Peyer's patch (tissue), 4 donors: Measurements from ENCODE around the gene ZNF555. TPM values are rescaled to one million over a fixed set of nuclear protein-coding genes. Genes with fewer than 3 reads are reported as not detected.

Source experiments
- DNase-seq, 3 donors: peaks; one replicate each; pipeline ENCODE4 v3.0.0-alpha.2; 2017 to 2019
- H3K27ac ChIP-seq, 4 donors: fragments of 200-600 bp; sonication (generic); one replicate each; pipeline ENCODE4 v1.5.1; 2016 to 2019
- H3K27me3 ChIP-seq, 2 donors: fragments of 200-600 bp; sonication (generic); one replicate each; pipeline ENCODE4 v1.5.1; 2019
- H3K36me3 ChIP-seq, 3 donors: fragments of 200-600 bp; sonication (generic); one replicate each; pipeline ENCODE4 v1.5.1; 2016 to 2019
- H3K4me1 ChIP-seq, 4 donors: fragments of 200-600 bp; sonication (generic); one replicate each; pipeline ENCODE4 v1.5.1; 2016 to 2019
- H3K4me3 ChIP-seq, 4 donors: fragments of 200-600 bp; sonication (generic); 1 replicate in 3 of 4; 2 replicates in 1 of 4; pipeline ENCODE4 v1.5.1; 2016 to 2019; ENCODE audit warnings: mild to moderate bottlenecking in 1 of 4
- H3K9me3 ChIP-seq, 4 donors: fragments of 200-600 bp; sonication (generic); one replicate each; pipeline ENCODE4 v1.5.1; 2016 to 2019; ENCODE audit warnings: mild to moderate bottlenecking in 1 of 4
- CTCF ChIP-seq, 6 experiments: fragments of 450-650 bp in 4 of 6; fragments of 200-600 bp in 2 of 6; sonication (generic) in 1 of 6; IDR thresholded peaks; one replicate each; pipeline ENCODE4 v1.5.1; 2017 to 2019; ENCODE audit warnings: antibody characterized with exemption in 6 of 6, mild to moderate bottlenecking in 3 of 6, moderate library complexity in 1 of 6
- POLR2A ChIP-seq, 2 donors: fragments of 450-650 bp; IDR thresholded peaks; one replicate each; pipeline ENCODE4 v1.5.1; 2017; ENCODE audit warnings: antibody characterized with exemption in 2 of 2, mild to moderate bottlenecking in 2 of 2, moderate library complexity in 2 of 2
- total RNA-seq, 4 donors: library from RNA; depleted of rRNA; stranded (reverse); fragments of >200 nt; gene quantifications; one replicate each; pipeline ENCODE4 v1.1.0, GENCODE V29; 2016

ZNF555 gene
- total RNA-seq, 4 donors from 2014 or later: 4.4 to 5.8 (median 4.4) TPM

GRCh38 chr19:2823646-2824045 is 17.6 kb upstream of the ZNF555 start:
- Histone ChIP-seq H3K27ac (no peak overlapping the region), H3K4me3 (no peak overlapping the region), H3K27me3 (no peaks in the 10 kb centered on the region), H3K36me3 (peaks cover 0 to 19% (median 0%) of the 10 kb centered on the region in 3 donors), H3K4me1 (peaks cover 0 to 8% (median 3%) of the 10 kb centered on the region in 4 donors), H3K9me3 (no peaks in the 10 kb centered on the region)
- no peak for TF ChIP-seq CTCF (IDR thresholded peaks at IDR 0.05)
- no peak for TF ChIP-seq POLR2A (IDR thresholded peaks at IDR 0.05)
- no peak for DNase-seq

- no peak overlapping the region for H3K4me3 ChIP-seq
- TF ChIP-seq CTCF (IDR thresholded peaks at IDR 0.05) (no peak), POLR2A (IDR thresholded peaks at IDR 0.05) (no peak)
- no peak for DNase-seq
- H3K27ac ChIP-seq: no peak overlapping the region
- H3K4me1 ChIP-seq: peaks cover 0 to 8% (median 3%) of the 10 kb centered on the region in 4 donors
- H3K9me3 ChIP-seq: no peaks in the 10 kb centered on the region
- peaks cover 0 to 19% (median 0%) of the 10 kb centered on the region in 3 donors for H3K36me3 ChIP-seq
- H3K27me3 ChIP-seq: no peaks in the 10 kb centered on the region
These were observed 17.1 kb upstream of the ZNF555 start for GRCh38 chr19:2824129-2824528.

- Histone ChIP-seq H3K36me3 (peaks cover 0 to 20% (median 0%) of the 10 kb centered on the region in 3 donors), H3K4me1 (no peaks in the 10 kb centered on the region), H3K4me3 (no peak overlapping the region), H3K27me3 (no peaks in the 10 kb centered on the region), H3K27ac (no peak overlapping the region), H3K9me3 (peaks cover 0 to 3% (median 0%) of the 10 kb centered on the region in 4 donors)
- DNase-seq: no peak
- TF ChIP-seq CTCF (IDR thresholded peaks at IDR 0.05): no peak
- no peak for TF ChIP-seq POLR2A (IDR thresholded peaks at IDR 0.05)
These were observed 14.3 kb upstream of the ZNF555 start for GRCh38 chr19:2827022-2827421.

GRCh38 chr19:2827840-2828489 is 13.3 kb upstream of the ZNF555 start:
- TF ChIP-seq CTCF (IDR thresholded peaks at IDR 0.05) (no peak), POLR2A (IDR thresholded peaks at IDR 0.05) (no peak)
- H3K4me3 ChIP-seq: no peak overlapping the region
- H3K9me3 ChIP-seq: peaks cover 0 to 9% (median 0%) of the 10 kb centered on the region in 4 donors
- H3K4me1 ChIP-seq: no peaks in the 10 kb centered on the region
- H3K27ac ChIP-seq: no peak overlapping the region
- no peak for DNase-seq
- no peaks in the 10 kb centered on the region for H3K27me3 ChIP-seq
- H3K36me3 ChIP-seq: peaks cover 0 to 30% (median 0%) of the 10 kb centered on the region in 3 donors

GRCh38 chr19:2834294-2834871 is 6.9 kb upstream of the ZNF555 start:
- H3K27ac ChIP-seq: no peak overlapping the region
- H3K9me3 ChIP-seq: peaks cover 0 to 49% (median 20%) of the 10 kb centered on the region in 4 donors
- no peaks in the 10 kb centered on the region for H3K27me3 ChIP-seq
- no peak for TF ChIP-seq POLR2A (IDR thresholded peaks at IDR 0.05)
- no peak for TF ChIP-seq CTCF (IDR thresholded peaks at IDR 0.05)
- no peak overlapping the region for H3K4me3 ChIP-seq
- peaks cover 0 to 29% (median 12%) of the 10 kb centered on the region in 3 donors for H3K36me3 ChIP-seq
- H3K4me1 ChIP-seq: no peaks in the 10 kb centered on the region
- DNase-seq: no peak
